HL-60 (cell line): Measurements from ENCODE around the gene AGR2.

ENCODE experiments used
- GABPA ChIP-seq: IDR thresholded peaks from 2 replicates; pipeline ENCODE4 v1.6.1; 2012; ENCODE audit warnings: low read depth
- POLR2AphosphoS5 ChIP-seq: IDR thresholded peaks from 2 replicates; pipeline ENCODE4 v1.6.1; 2012; ENCODE audit warnings: low read depth
- TF ChIP-seq, protein P1 (sequence below): IDR thresholded peaks from one replicate; pipeline ENCODE4 v1.5.1; 2011; ENCODE audit warnings: low read length, control low read depth, inconsistent platforms; ENCODE audit not compliant: insufficient read depth
- TF ChIP-seq, protein P2 (sequence below): IDR thresholded peaks from 2 replicates; pipeline ENCODE4 v1.6.1; 2012; ENCODE audit warnings: low read depth; ENCODE audit not compliant: insufficient replicate concordance

DNA sequence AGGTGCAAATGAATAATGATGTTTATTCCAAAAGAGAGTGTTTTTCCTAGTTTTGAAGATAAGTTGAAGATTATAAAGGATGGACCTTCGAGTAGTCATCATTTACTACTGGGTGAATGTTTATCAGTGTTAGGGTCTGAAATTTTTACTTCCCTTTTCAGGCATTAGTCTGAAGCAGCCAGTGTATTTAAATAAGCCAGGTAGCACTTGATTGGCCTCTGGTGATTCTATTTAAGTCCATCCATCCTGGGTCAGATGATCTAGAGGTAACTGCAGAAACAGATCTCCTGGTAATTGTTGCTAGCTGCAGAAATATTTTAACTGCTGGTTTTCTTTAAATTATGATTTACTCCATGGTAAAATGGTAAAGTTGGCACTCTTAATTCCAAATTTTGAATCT lies 34.1 kb upstream of the AGR2 start:
- TF ChIP-seq, protein P1, sequence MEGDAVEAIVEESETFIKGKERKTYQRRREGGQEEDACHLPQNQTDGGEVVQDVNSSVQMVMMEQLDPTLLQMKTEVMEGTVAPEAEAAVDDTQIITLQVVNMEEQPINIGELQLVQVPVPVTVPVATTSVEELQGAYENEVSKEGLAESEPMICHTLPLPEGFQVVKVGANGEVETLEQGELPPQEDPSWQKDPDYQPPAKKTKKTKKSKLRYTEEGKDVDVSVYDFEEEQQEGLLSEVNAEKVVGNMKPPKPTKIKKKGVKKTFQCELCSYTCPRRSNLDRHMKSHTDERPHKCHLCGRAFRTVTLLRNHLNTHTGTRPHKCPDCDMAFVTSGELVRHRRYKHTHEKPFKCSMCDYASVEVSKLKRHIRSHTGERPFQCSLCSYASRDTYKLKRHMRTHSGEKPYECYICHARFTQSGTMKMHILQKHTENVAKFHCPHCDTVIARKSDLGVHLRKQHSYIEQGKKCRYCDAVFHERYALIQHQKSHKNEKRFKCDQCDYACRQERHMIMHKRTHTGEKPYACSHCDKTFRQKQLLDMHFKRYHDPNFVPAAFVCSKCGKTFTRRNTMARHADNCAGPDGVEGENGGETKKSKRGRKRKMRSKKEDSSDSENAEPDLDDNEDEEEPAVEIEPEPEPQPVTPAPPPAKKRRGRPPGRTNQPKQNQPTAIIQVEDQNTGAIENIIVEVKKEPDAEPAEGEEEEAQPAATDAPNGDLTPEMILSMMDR, result no peak
- TF ChIP-seq POLR2AphosphoS5, result no peak
- TF ChIP-seq, protein P2, sequence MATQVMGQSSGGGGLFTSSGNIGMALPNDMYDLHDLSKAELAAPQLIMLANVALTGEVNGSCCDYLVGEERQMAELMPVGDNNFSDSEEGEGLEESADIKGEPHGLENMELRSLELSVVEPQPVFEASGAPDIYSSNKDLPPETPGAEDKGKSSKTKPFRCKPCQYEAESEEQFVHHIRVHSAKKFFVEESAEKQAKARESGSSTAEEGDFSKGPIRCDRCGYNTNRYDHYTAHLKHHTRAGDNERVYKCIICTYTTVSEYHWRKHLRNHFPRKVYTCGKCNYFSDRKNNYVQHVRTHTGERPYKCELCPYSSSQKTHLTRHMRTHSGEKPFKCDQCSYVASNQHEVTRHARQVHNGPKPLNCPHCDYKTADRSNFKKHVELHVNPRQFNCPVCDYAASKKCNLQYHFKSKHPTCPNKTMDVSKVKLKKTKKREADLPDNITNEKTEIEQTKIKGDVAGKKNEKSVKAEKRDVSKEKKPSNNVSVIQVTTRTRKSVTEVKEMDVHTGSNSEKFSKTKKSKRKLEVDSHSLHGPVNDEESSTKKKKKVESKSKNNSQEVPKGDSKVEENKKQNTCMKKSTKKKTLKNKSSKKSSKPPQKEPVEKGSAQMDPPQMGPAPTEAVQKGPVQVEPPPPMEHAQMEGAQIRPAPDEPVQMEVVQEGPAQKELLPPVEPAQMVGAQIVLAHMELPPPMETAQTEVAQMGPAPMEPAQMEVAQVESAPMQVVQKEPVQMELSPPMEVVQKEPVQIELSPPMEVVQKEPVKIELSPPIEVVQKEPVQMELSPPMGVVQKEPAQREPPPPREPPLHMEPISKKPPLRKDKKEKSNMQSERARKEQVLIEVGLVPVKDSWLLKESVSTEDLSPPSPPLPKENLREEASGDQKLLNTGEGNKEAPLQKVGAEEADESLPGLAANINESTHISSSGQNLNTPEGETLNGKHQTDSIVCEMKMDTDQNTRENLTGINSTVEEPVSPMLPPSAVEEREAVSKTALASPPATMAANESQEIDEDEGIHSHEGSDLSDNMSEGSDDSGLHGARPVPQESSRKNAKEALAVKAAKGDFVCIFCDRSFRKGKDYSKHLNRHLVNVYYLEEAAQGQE, result no peak
- no peak for TF ChIP-seq GABPA
